ENCODE results near the gene CDK8. TPM values are rescaled to one million over a fixed set of nuclear protein-coding genes. Genes with fewer than 3 reads are reported as not detected.
A peak's percentile ranks its signal among the peaks of the same experiment; 100 is the strongest.

The CDK8 gene
- total RNA-seq, 2 donors from 2014 or later, result 29.4 to 33.1 TPM

DNA sequence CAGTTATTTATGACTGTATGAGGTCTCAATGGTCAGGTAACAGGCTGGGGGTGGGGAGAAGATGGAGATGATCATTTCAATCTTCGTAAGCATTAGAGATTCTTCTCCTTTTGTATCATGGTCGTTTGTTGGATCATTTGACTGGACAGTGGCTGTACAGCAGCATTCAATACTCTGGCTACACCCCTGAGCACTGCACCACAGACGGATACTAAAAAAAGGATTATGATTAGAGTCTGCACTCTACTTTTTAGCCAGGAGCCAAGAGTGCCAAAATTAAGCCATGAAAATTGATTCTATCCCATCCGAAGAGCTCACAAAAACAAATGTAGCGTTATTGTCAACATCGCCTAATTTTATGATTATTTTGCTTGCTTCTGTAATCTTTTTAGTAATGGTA lies 41.9 kb downstream of the CDK8 start:
- Histone ChIP-seq H3K4me1 (ENCODE audit: control insufficient read depth, insufficient read depth, low read length) (peaks cover 6% of the 10 kb centered on the region), H3K4me3 (ENCODE audit: low read length) (peak overlapping the region; percentile 53), H3K27me3 (ENCODE audit: control insufficient read depth, insufficient read depth, low read length, poor library complexity, severe bottlenecking) (no peaks in the 10 kb centered on the region), H3K9ac (ENCODE audit: extremely low read depth, low read length, poor library complexity, severe bottlenecking) (no peak overlapping the region), H3K36me3 (ENCODE audit: control insufficient read depth, insufficient read depth, low read length) (no peaks in the 10 kb centered on the region), H3K9me3 (ENCODE audit: control insufficient read depth, low read length) (no peaks in the 10 kb centered on the region), H3K27ac (ENCODE audit: low read depth, low read length) (no peak overlapping the region)
- TF ChIP-seq, protein P1, sequence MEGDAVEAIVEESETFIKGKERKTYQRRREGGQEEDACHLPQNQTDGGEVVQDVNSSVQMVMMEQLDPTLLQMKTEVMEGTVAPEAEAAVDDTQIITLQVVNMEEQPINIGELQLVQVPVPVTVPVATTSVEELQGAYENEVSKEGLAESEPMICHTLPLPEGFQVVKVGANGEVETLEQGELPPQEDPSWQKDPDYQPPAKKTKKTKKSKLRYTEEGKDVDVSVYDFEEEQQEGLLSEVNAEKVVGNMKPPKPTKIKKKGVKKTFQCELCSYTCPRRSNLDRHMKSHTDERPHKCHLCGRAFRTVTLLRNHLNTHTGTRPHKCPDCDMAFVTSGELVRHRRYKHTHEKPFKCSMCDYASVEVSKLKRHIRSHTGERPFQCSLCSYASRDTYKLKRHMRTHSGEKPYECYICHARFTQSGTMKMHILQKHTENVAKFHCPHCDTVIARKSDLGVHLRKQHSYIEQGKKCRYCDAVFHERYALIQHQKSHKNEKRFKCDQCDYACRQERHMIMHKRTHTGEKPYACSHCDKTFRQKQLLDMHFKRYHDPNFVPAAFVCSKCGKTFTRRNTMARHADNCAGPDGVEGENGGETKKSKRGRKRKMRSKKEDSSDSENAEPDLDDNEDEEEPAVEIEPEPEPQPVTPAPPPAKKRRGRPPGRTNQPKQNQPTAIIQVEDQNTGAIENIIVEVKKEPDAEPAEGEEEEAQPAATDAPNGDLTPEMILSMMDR (conservative IDR thresholded peaks at IDR 0.05), result no peak
- peak overlapping the region; percentile 19 for H3K27ac Mint-ChIP-seq
- H3K4me1 Mint-ChIP-seq, result peaks cover 20% of the 10 kb centered on the region
- WGBS, 2 experiments (ENCODE audit: insufficient coverage in 1 of 2, insufficient read length in 1 of 2), result 93 to 100% methylated on average over 4 to 6 of the region's 6 CpGs
- H3K9me3 Mint-ChIP-seq, result no peaks in the 10 kb centered on the region
- peaks cover 7% of the 10 kb centered on the region for H3K36me3 Mint-ChIP-seq (ENCODE audit: low read depth)
- no peak for DNase-seq
- H3K27me3 Mint-ChIP-seq (ENCODE audit: insufficient read depth), result no peaks in the 10 kb centered on the region
- H3K4me3 Mint-ChIP-seq, result no peak overlapping the region

- TF ChIP-seq, protein P1 (conservative IDR thresholded peaks at IDR 0.05), result no peak
- no peak overlapping the region for H3K27ac ChIP-seq (ENCODE audit: low read depth, low read length)
- H3K36me3 ChIP-seq (ENCODE audit: control insufficient read depth, insufficient read depth, low read length), result no peaks in the 10 kb centered on the region
- Mint-ChIP-seq H3K36me3 (ENCODE audit: low read depth) (peaks cover 1% of the 10 kb centered on the region), H3K27me3 (ENCODE audit: insufficient read depth) (no peaks in the 10 kb centered on the region), H3K27ac (no peak overlapping the region), H3K9me3 (no peaks in the 10 kb centered on the region), H3K4me1 (peaks cover 38% of the 10 kb centered on the region), H3K4me3 (no peak overlapping the region)
- peaks cover 6% of the 10 kb centered on the region for H3K4me1 ChIP-seq (ENCODE audit: control insufficient read depth, insufficient read depth, low read length)
- H3K9ac ChIP-seq (ENCODE audit: extremely low read depth, low read length, poor library complexity, severe bottlenecking), result no peak overlapping the region
- WGBS, 2 experiments (ENCODE audit: insufficient coverage in 1 of 2, insufficient read length in 1 of 2), result 94 to 97% methylated on average over 3 of the region's 4 CpGs
- DNase-seq, result no peak
- H3K9me3 ChIP-seq (ENCODE audit: control insufficient read depth, low read length), result no peaks in the 10 kb centered on the region
- H3K4me3 ChIP-seq (ENCODE audit: low read length), result no peak overlapping the region
- H3K27me3 ChIP-seq (ENCODE audit: control insufficient read depth, insufficient read depth, low read length, poor library complexity, severe bottlenecking), result no peaks in the 10 kb centered on the region
Measured at GRCh38 chr13:26299168-26299750, 45.3 kb downstream of the CDK8 start.

DNA sequence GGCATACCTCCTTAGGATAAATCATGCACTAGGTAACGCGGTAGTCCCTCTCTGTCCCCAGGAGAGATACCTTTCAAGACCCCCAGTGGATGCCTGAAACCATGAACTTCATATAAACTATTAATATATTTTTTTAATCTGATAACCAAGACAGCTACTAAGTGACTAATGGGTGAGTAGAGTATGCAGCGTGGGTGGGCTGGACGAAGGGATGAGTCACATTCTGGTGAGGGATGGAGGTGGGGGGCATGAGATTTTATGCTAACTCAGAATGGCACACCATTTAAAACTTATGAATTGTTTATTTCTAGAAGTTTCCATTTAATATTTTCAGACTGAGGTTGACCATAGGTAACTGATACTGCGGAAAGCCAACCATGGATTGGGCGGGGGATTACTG lies 46.2 kb downstream of the CDK8 start:
- Histone ChIP-seq H3K4me3 (ENCODE audit: low read length) (no peak overlapping the region), H3K27me3 (ENCODE audit: control insufficient read depth, insufficient read depth, low read length, poor library complexity, severe bottlenecking) (no peaks in the 10 kb centered on the region), H3K36me3 (ENCODE audit: control insufficient read depth, insufficient read depth, low read length) (no peaks in the 10 kb centered on the region), H3K4me1 (ENCODE audit: control insufficient read depth, insufficient read depth, low read length) (peaks cover 6% of the 10 kb centered on the region), H3K9ac (ENCODE audit: extremely low read depth, low read length, poor library complexity, severe bottlenecking) (no peak overlapping the region), H3K27ac (ENCODE audit: low read depth, low read length) (no peak overlapping the region), H3K9me3 (ENCODE audit: control insufficient read depth, low read length) (no peaks in the 10 kb centered on the region)
- H3K27me3 Mint-ChIP-seq (ENCODE audit: insufficient read depth), result no peaks in the 10 kb centered on the region
- H3K27ac Mint-ChIP-seq, result no peak overlapping the region
- H3K9me3 Mint-ChIP-seq, result no peaks in the 10 kb centered on the region
- DNase-seq, result no peak
- H3K36me3 Mint-ChIP-seq (ENCODE audit: low read depth), result no peaks in the 10 kb centered on the region
- 90 to 100% methylated on average over 1 to 6 of the region's 6 CpGs for WGBS, 2 experiments (ENCODE audit: insufficient coverage in 1 of 2, insufficient read length in 1 of 2)
- TF ChIP-seq, protein P1 (conservative IDR thresholded peaks at IDR 0.05), result no peak
- H3K4me3 Mint-ChIP-seq, result no peak overlapping the region
- H3K4me1 Mint-ChIP-seq, result peaks cover 36% of the 10 kb centered on the region

All from endodermal cell (in vitro differentiated cells).